ENCODE data around the gene ASH1L. TPM values are rescaled to one million over a fixed set of nuclear protein-coding genes. Genes with fewer than 3 reads are reported as not detected.

ASH1L gene
- total RNA-seq, 1 experiment from 2014 or later = 36.0 TPM

GRCh38 chr1:155472491-155473083 lies 90.0 kb downstream of the ASH1L start:
- Histone ChIP-seq H2AFZ (no peak overlapping the region), H4K20me1 (ENCODE audit: insufficient read depth) (no peaks in the 10 kb centered on the region), H3K4me3 (no peak overlapping the region), H3K36me3 (ENCODE audit: low read depth) (0 out of 2 replicates have a peak, but pooled peaks cover 6% of the 10 kb centered on the region), H3K4me1 (replicated peaks; ENCODE audit: insufficient read depth) (no peaks in the 10 kb centered on the region), H3K9me2 (ENCODE audit: insufficient read depth) (no peaks in the 10 kb centered on the region), H3K79me2 (ENCODE audit: low read depth) (peaks cover 6% of the 10 kb centered on the region; the same call in 1 of the 2 replicates), H3F3A (ENCODE audit: insufficient read depth, low read depth) (peaks cover 4% of the 10 kb centered on the region; the same call in 1 of the 2 replicates), H3K4me2 (no peak overlapping the region), H3K27ac (no peak overlapping the region), H3K9me3 (ENCODE audit: insufficient read depth, low read depth) (peaks cover 6% of the 10 kb centered on the region; the same call in 1 of the 2 replicates), H3K27me3 (ENCODE audit: insufficient read depth, low read depth) (no peaks in the 10 kb centered on the region)
- POLR2A ChIA-PET (ENCODE audit: unreplicated experiment) = no interaction called here
- CTCF ChIA-PET = no interaction called here
- intact Hi-C loops (cut with micrococcal nuclease; ENCODE audit: unreplicated experiment) = no loop called here
- no TSS peak for BruUV-seq (replicated peaks)
- DNase-seq = no peak
- TF ChIP-seq CTCF (conservative IDR thresholded peaks at IDR 0.05) = no peak
- no peak for TF ChIP-seq EZH2 (IDR thresholded peaks at IDR 0.05; ENCODE audit: low read depth)

GRCh38 chr1:155471891-155472290 lies 90.7 kb downstream of the ASH1L start:
- CTCF ChIA-PET = no interaction called here
- no peak for DNase-seq
- H3K36me3 ChIP-seq (ENCODE audit: low read depth) = 0 out of 2 replicates have a peak, but pooled peaks cover 6% of the 10 kb centered on the region

GRCh38 chr1:155471026-155471425 lies 91.6 kb downstream of the ASH1L start:
- peaks cover 6% of the 10 kb centered on the region; the same call in 1 of the 2 replicates for H3K9me3 ChIP-seq (ENCODE audit: insufficient read depth, low read depth)
- no peaks in the 10 kb centered on the region for H3K4me1 ChIP-seq (replicated peaks; ENCODE audit: insufficient read depth)
- no peak for DNase-seq
- H3K27me3 ChIP-seq (ENCODE audit: insufficient read depth, low read depth) = no peaks in the 10 kb centered on the region
- intact Hi-C loops (cut with micrococcal nuclease; ENCODE audit: unreplicated experiment) = no loop called here
- H3K27ac ChIP-seq = no peak overlapping the region
- no peaks in the 10 kb centered on the region for H3K9me2 ChIP-seq (ENCODE audit: insufficient read depth)
- no peak for TF ChIP-seq CTCF (conservative IDR thresholded peaks at IDR 0.05)
- TF ChIP-seq EZH2 (IDR thresholded peaks at IDR 0.05; ENCODE audit: low read depth) = no peak
- H3K79me2 ChIP-seq (ENCODE audit: low read depth) = peaks cover 6% of the 10 kb centered on the region; the same call in 1 of the 2 replicates
- CTCF ChIA-PET = no interaction called here
- no TSS peak for BruUV-seq (replicated peaks)
- 0 out of 2 replicates have a peak, but pooled peaks cover 6% of the 10 kb centered on the region for H3K36me3 ChIP-seq (ENCODE audit: low read depth)
- no peak overlapping the region for H3K4me2 ChIP-seq
- POLR2A ChIA-PET (ENCODE audit: unreplicated experiment) = no interaction called here
- H3K4me3 ChIP-seq = no peak overlapping the region
- no peaks in the 10 kb centered on the region for H4K20me1 ChIP-seq (ENCODE audit: insufficient read depth)
- H3F3A ChIP-seq (ENCODE audit: insufficient read depth, low read depth) = peaks cover 7% of the 10 kb centered on the region; the same call in 1 of the 2 replicates
- no peak overlapping the region for H2AFZ ChIP-seq

More at GRCh38 chr1:155471891-155472290, 90.7 kb downstream of the ASH1L start:
- no peak overlapping the region for H3K4me3 ChIP-seq
- H3K4me1 ChIP-seq (replicated peaks; ENCODE audit: insufficient read depth) = no peaks in the 10 kb centered on the region
- no peak overlapping the region for H3K4me2 ChIP-seq
- H3K9me2 ChIP-seq (ENCODE audit: insufficient read depth) = no peaks in the 10 kb centered on the region
- no peaks in the 10 kb centered on the region for H4K20me1 ChIP-seq (ENCODE audit: insufficient read depth)
- H2AFZ ChIP-seq = no peak overlapping the region
- H3F3A ChIP-seq (ENCODE audit: insufficient read depth, low read depth) = peaks cover 7% of the 10 kb centered on the region; the same call in 1 of the 2 replicates
- intact Hi-C loops (cut with micrococcal nuclease; ENCODE audit: unreplicated experiment) = no loop called here
- TF ChIP-seq EZH2 (IDR thresholded peaks at IDR 0.05; ENCODE audit: low read depth) (no peak), CTCF (conservative IDR thresholded peaks at IDR 0.05) (no peak)
- BruUV-seq (replicated peaks) = no TSS peak
- H3K27me3 ChIP-seq (ENCODE audit: insufficient read depth, low read depth) = no peaks in the 10 kb centered on the region
- H3K27ac ChIP-seq = no peak overlapping the region
- peaks cover 6% of the 10 kb centered on the region; the same call in 1 of the 2 replicates for H3K79me2 ChIP-seq (ENCODE audit: low read depth)
- POLR2A ChIA-PET (ENCODE audit: unreplicated experiment) = no interaction called here
- peaks cover 6% of the 10 kb centered on the region; the same call in 1 of the 2 replicates for H3K9me3 ChIP-seq (ENCODE audit: insufficient read depth, low read depth)

All from PC-9 (cell line).